Measurements from ENCODE around the gene SCN8A. TPM values are rescaled to one million over a fixed set of nuclear protein-coding genes. Genes with fewer than 3 reads are reported as not detected.

SCN8A gene
- total and polyA plus RNA-seq, 8 donors, result 0.26 to 3.3 (median 1.3) TPM

- Histone ChIP-seq H3K4me3 (no peak overlapping the region), H3K9me3 (no peaks in the 10 kb centered on the region), H3K36me3 (no peaks in the 10 kb centered on the region), H3K4me1 (peaks cover 0 to 4% of the 10 kb centered on the region in 2 donors), H3K27ac (peak overlapping the region in 1 of 2 donors; percentile 54), H3K27me3 (no peaks in the 10 kb centered on the region)
- intact Hi-C loops (cut with DNase I), result no loop called here
- no peak for TF ChIP-seq CTCF (IDR thresholded peaks at IDR 0.05)
- DNase-seq (no peak), ATAC-seq (no peak)
These were observed 96.1 kb downstream of the SCN8A start for GRCh38 chr12:51687177-51687576.

- DNase-seq (no peak), ATAC-seq (no peak)
- Histone ChIP-seq H3K9me3 (no peaks in the 10 kb centered on the region), H3K4me1 (peaks cover 0 to 4% of the 10 kb centered on the region in 2 donors), H3K27me3 (no peaks in the 10 kb centered on the region), H3K4me3 (no peak overlapping the region), H3K36me3 (no peaks in the 10 kb centered on the region), H3K27ac (peak overlapping the region in 1 of 2 donors; percentile 54)
- TF ChIP-seq CTCF (IDR thresholded peaks at IDR 0.05), result no peak
- intact Hi-C loops (cut with DNase I), result no loop called here
These were observed 96.6 kb downstream of the SCN8A start for GRCh38 chr12:51687614-51688013.

GRCh38 chr12:51689983-51690382, 99.0 kb downstream of the SCN8A start:
- ATAC-seq (no peak), DNase-seq (no peak)
- TF ChIP-seq CTCF (IDR thresholded peaks at IDR 0.05), result no peak
- intact Hi-C loops (cut with DNase I), result no loop called here
- Histone ChIP-seq H3K4me1 (no peaks in the 10 kb centered on the region), H3K4me3 (no peak overlapping the region), H3K27ac (no peak overlapping the region), H3K27me3 (no peaks in the 10 kb centered on the region), H3K9me3 (no peaks in the 10 kb centered on the region), H3K36me3 (no peaks in the 10 kb centered on the region)

GRCh38 chr12:51692016-51692415, 101.0 kb downstream of the SCN8A start:
- Histone ChIP-seq H3K36me3 (no peaks in the 10 kb centered on the region), H3K9me3 (no peaks in the 10 kb centered on the region), H3K27me3 (no peaks in the 10 kb centered on the region), H3K27ac (no peak overlapping the region), H3K4me3 (no peak overlapping the region), H3K4me1 (no peaks in the 10 kb centered on the region)
- no peak for TF ChIP-seq CTCF (IDR thresholded peaks at IDR 0.05)
- intact Hi-C loops (cut with DNase I), result no loop called here
- ATAC-seq, result no peak
- no peak for DNase-seq

GRCh38 chr12:51693569-51693968, 102.5 kb downstream of the SCN8A start:
- no peaks in the 10 kb centered on the region for H3K4me1 ChIP-seq
- H3K36me3 ChIP-seq, result no peaks in the 10 kb centered on the region
- intact Hi-C loops (cut with DNase I), result no loop called here
- no peak overlapping the region for H3K4me3 ChIP-seq
- no peak overlapping the region for H3K27ac ChIP-seq
- no peaks in the 10 kb centered on the region for H3K27me3 ChIP-seq
- no peaks in the 10 kb centered on the region for H3K9me3 ChIP-seq
- ATAC-seq (no peak), DNase-seq (no peak)
- TF ChIP-seq CTCF (IDR thresholded peaks at IDR 0.05), result no peak
